Left kidney (tissue), 2 donors: ENCODE results near the gene LPO. TPM values are rescaled to one million over a fixed set of nuclear protein-coding genes. Genes with fewer than 3 reads are reported as not detected.

Experiments
- DNase-seq: peaks from one replicate; pipeline ENCODE4 v3.0.0-alpha.2; 2013
- polyA plus RNA-seq: library from polyadenylated mRNA; unstranded; fragments of 120-200 nt; gene quantifications from one replicate; pipeline ENCODE4 v1.2.1, GENCODE V29; 2013; ENCODE audit not compliant: insufficient read length

Gene LPO
- polyA plus RNA-seq, 1 donor = 0.17 TPM

DNA sequence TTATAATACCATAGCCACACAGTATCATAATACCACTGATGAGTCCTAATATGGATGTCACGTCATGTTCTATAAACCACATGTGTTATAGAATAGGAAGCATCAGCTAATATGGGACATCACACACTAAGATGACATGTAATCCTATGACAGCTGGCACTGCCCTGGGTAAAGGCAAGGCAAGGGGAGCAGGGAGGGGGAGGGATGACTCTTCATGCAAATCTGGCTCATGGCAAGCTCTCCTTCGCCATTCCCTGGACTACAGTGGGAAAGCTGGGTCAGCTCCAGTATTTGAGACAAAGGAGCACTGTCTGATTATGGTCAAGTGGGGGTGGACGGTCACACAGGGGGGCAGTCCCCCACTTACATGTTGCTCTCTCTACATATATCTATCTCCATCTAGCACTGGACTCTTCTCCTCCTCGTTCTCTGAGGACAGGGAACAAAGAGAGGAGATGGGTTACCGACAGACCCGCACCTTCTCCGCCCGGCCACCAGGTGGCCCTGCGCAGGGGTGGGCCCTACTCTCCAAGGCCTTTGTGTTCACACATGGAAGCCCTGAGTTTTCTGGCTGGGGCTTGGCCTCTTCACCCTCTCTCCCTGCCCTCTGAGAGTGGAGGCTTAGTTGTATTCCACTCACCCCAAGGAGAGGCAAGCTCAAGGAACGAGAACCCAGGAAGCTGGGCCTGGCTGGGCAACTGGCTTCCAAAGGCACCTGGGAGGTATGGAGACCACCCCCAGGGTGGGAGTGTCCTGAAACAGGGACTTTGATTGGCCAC lies 65.8 kb downstream of the LPO start:
- no peak for DNase-seq

DNA sequence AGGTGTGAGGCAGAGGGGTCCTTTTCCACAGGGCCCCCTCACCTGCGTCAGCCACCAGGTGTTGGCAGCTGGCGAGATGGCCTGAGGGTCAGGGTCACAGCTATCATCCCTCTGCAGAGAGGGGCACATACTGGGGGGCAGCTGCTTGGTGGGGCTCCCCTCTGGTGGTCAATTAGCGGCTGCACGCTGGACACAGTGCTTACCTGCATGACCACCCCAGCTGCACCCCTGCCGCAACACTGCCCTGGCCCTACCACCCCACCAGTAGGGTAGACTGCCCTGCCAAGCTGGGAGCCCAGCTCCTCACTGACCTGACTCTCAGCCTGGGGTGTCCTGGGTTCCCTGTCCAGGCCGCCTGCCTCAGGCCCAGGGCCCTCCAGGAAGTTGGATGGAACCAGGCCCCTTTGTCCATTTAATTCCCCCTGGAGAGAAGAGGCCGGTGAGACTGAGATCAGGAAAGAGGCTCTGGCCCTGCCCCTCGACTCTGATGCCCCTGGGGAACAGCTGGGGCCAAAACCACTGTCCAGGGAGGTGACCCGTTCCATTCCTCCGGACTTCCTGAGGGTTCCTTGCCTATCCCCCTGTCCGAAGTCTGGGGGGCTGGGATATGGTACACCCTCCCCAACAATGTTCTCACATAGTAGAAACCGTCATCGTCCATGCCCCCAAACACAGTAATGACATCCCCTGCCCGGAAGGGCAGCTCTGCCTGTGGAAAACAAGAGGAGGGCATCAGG lies 66.5 kb downstream of the LPO start:
- DNase-seq = no peak

DNA sequence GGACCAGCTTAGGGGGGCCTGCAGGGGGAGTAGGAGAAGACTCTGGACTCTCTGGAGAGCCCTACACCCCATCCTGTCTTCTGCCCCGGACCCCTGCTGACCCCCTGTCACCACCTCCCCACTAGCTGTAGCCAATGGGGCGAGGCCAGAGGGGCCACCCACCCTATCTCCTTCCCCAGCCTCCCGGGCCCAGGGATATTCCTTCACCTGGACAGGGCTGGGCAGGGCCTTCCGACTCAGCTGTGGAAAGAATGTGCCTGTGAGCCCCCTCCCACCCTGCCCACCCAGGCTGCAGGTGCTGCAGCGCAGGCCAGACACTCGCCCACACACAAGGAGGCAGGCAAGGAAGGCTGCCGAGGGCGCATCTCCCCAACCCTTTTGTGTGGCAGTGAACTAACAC lies 67.2 kb downstream of the LPO start:
- DNase-seq = no peak

DNA sequence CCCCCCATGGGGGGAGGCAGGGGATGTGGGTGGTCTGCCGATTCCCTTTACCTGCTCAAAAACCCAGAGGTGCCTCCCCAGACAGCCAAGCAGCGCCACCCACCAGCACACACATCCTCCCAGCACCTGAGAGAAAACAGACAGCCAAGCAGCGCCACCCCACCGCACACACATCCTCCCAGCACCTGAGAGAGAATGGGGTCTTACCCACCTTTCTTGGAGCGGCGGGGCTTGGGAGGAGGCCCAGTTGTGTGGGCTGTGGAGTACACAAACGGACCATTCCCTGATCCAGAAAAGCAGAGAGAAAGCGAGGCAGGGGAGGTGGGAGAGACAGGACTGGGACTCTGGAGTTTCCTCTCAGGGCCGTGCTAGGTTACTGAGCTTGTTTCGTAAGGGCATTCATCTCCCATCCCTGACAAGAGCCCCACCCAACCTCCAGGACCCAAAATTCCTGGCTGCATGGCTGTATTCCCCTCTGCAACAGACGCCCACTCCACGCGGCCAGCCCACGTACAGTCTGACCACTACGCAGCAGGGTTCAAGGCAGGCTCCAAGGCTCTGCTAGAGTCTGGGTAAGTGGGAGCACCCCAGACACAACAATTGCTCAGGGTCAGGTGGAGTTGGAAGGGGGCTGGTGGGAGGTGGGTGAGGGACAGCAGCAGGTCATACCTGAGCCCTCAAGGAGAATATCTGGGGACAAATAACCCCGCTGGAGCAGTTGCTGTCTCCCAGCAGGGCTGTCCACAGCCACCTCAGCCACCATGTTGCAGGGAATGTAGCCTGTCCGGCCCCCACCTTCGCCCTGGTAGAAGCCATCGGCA lies 68.0 kb downstream of the LPO start:
- DNase-seq = no peak

DNA sequence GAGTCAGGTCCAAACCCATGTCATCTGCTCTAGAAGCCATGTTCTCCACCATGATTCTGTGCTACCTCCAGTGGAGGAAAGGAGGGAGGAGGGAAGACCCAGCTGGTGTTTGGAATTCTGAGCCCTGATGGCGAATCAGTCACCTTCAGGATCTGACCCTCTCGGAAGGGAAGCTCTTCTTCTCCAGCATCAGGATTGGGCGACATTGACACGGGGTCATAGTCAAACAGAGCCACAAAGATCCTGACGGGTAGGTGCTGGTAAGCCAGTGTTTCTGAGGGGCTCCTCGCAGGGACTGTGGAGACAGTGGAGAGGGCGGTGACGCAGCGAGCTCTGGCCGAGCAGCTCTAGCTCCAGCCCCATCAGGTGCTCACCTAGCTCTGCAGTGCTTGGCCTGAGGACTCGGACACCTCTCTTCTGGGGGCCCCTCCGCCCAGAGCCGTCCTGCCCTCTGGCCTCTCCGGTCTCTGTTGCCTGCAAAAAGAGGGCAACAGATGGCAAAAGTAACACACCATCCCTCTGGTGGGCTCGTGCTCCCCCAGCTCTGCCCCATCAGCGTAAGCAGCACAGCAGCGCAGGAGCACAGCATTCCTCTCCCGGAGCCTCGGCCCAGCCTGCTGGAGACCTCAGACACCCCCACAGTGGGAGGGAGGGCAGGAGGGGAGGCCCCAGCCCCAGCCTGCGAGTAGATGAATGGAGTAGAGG lies 69.2 kb downstream of the LPO start:
- no peak for DNase-seq

DNA sequence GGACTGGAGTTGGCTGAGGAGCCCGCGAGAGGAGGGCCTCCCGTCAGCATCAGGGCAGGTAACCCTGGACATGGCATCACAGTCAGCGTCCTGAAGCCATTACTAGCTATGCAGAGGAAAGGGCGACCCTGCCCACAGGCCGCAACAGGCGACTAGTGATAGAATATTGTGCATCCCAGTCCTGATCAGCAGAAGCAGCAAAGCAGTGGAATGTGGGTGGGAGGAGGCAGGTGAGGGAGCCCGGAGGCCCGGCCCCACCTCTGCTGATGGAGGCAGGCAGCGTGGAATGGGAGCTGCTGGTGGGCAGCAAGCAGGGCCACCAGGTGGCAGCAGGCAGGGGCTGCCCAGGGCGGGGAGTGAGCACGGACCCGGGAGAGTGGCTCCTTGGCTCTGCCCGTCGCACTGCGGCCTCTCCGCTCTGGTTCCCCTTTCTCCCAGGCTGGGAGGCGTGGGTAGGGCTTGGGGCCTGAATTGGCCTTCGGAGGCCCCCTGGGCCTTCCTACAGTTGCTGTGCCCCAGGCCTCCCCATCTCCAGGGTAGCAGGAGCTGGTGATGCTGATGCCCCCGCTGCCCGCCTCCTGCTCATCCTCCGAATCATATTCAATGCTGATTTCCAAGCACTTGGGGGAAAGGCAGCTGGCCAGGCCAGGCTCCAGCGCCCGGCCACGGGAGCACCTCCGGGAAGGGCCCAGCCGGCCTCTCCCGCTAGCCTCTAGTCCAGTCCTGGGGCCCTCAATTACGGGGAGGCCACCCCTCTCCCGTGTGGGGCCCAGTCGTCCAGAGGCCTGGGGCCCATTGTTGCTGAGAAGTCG lies 70.0 kb downstream of the LPO start:
- no peak for DNase-seq

DNA sequence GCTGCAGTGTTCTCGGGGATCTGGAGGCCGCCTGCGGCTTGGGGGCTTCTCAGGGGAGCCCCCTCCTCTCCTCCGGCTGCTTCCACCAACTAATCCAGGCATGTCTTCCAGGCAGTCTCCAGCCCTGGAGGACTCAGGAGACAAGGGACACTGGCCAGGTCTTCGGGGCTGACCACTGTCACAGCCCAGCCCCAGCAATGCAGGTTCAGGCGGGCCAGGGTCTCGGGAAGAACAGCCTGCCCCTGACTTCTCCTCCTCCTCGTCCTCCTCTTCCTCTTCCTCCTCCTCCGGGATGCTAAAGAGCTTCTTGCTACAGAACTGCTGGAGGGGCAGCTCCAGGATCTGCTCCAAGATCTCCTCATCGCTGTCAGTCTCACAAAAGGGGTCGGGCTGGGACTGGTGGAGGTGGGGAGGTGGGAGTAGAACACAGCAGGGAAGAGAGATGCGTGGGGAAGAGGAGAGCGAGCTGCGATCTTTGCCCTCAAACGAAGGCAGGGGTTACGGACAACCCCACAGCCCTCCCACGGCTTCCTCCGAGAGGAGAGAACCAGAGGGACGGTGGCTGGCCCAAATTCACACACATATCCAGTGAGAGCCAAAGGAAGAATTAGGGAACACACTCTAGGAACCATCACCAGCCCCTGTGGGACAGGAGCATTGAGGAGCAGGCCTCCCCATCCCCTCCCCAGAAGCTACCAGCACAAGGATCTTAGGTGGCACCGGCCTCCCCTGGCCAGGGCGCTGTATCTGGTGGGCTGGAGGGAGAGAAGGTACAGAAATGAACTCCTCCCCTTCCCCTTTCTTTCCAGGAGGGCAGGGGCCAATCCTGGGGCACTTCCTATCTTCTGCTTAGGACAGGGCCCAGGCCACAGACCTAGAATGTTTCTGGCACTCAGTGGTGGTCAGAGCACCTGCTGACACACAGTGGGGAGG lies 70.9 kb downstream of the LPO start:
- no peak for DNase-seq

DNA sequence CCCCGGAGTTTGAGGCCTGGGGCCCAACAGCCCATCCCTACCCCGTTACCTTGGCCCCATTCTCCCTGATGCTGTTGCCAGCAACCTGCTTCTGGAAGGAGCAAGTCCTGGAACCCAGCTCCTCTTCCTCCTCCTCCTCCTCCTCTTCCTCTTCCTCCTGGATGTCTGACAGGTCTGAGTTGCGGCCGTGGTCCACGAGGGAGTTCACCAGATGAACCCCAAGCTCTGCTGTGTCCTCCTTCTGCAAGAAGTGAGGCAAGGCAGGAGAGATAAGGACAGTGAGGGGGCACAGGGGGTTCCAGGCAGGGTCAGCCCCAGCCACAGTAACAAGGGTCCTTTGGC lies 71.5 kb downstream of the LPO start:
- DNase-seq = no peak

DNA sequence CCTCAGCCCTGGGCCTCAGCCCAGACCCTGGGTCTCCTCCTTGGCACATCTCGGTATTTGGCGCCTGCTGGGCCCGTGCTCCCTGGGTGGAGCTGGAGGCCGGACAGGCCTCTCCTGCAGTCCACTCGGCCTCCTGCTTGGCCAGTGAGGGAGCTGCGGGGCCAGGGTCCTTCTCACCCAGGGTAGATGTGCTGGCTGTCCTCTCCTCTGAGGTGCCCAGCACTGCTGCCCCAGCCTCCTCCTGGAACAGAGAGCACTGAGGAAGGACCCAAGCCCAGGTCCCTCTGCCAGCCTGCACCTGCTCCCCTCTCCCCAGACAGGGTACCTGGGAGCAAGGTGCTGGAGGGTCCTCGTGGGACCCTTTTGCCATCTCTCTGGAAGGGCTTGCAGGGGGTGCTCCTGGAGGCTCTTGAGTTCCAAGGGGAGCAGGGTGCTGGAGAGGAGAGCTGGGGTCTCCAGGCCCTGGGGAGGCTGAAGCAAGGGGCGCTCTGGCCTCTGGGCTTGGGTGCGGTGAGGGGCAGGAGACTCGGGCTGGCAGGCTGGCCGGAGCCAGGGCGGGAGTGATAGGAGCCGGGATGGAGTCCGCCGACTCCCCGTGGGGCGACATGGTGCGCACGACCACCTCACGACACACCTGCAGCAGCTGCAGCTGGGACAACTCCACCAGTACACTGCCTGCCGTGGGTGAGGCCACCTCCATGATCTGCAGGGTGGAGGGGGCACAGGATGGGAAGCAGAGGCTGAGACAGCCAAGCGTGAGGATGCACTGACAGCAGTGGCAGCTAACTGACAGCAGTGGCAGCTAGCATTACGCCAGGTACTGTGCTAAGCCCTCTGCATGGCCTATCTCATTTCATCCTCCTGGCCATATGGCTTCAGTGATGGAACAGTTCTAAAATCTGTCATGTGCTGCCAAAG lies 72.4 kb downstream of the LPO start:
- DNase-seq = no peak

DNA sequence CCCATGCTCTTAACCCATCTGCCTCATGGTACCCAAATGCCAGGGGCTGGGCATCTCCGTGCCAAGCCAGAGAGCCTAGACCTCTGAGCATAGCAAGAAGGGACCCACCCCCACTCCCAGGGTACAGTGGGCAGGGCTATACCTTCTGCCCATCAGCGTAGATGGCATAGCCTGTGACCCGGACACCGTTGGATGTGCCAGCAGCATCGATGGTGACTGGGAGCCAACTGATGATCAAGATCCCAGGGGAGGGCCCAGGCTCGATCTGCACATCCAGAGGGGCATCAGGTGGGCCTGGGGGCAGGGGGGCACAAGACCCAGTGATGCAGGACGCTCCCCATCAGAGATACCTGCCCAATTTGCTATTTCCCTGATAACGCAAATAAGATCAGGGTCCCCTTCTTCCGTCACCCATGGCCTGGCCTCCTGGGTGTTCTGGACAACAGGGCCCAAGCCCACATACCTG lies 73.1 kb downstream of the LPO start:
- DNase-seq = no peak

DNA sequence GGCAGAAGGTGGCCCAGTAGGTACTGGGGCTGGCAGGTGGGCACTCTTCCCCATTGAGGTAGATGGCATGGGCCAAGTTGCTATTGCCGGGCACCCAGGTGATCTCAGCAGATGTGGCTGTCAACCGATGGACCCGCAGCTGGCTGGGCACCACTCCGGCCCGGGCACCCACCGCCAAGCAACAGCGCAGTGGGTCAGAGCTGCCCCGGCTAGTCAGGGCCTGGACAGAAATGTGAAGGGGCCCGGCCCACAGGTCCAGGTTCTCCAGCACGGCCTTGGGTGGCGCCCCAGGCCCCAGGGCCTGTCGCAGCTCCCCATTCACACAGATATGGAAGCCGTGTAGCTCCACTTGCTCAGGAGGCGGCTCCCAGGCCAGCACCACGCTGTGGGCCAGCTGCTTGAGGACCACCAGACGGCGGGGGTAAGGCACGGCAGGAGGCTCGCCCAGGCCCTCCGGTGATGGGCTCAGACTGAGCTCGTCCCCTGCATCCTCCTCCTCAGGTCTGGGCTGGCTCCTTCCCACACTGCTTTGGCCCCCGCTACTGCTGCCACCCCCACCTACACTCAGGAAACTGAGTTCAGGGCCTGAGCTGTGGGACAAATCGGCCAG lies 73.7 kb downstream of the LPO start:
- no peak for DNase-seq

DNA sequence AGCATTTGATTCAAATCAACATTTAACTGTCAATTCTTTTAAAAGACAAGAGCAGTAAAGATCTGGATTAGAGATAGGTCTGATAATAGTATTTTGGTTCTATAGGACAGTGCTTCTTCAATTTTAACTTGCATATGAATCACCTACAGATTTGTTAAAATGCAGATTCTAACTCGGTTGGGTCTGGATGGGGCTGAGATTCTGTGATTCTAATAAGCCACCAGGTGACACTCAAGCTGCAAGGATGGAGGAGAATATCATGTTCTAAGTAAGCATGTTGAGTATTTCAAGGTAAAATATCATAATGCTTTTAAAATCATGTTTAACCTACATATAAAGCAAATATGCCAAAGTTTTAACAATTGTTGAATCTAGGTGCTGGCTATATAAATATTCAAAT lies 74.4 kb downstream of the LPO start:
- DNase-seq = no peak

DNA sequence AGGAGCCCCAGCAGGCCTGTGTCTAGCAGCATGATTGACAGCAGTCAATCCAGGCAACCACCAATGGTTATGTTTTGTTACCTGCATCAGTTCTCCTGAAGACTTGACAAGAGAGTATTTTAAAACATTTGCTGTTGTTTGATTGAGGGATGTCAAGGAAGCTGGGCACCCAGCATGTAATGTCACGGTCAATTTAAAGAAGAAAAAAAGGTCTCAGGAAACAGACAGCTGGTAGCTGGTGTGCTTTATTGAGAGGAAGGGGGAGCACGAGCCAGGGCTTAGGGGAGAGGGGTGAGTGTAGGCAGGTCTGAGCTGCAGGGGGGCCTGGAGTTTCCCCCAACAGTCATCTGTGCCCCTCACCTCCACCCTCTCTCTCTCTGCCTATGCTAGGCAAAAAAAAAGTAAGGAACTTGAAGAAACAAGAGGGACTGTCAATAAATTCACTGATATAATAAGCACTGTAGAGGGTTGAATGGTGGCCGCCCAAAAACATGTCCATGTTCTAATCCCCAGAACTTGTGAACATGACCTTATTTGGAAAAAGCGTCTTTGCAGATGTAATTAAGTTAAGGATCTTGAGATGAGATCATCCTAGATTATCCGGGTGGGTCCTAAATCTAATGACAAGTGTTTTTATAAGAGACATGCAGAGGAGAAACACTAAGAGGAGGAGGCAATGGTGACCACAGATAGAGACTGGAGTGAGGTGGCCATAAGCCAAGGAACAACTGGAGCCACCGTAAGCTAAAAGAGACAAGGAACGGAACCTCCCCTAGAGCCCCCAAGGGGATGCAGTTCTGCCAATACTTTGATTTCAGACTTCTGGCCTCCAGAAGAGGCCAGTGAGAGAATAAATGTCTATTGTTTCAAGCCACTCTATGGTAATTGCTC lies 75.7 kb downstream of the LPO start:
- DNase-seq = no peak

DNA sequence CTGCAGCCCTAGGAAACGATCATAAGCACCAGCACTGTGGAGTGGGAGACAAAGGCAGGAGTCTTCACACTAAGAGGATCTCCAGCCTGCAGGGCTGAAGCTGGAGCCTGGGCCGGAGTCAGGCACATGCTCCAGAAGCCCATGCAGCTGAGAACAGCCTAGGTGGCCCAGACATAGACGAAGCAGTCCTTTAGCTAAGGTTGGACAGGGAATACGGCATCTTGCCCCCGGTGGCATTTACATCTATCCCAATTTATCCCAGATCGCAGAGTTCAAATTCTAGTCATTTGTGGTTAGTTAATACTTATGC lies 76.3 kb downstream of the LPO start:
- DNase-seq = no peak

DNA sequence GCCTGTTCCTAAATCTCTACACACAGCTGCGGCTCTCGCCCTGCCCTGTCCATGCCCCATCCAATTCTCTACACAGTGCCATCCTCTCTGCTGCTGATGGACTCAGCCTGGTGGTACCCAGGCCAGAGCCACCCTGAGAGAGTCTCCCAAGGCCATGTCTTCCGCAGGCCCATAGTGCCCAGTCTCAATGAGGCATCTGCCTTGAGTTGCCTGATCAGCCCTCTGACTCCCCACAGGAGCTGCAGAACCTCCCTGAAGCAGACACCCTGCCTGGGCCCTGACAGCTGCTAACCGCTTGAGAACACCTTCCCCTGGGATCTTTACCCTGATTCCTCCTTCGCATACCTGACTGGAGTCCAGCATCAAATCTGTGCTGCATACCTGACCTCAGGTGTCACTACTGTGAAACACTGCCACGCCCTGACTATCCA lies 76.9 kb downstream of the LPO start:
- DNase-seq = no peak

DNA sequence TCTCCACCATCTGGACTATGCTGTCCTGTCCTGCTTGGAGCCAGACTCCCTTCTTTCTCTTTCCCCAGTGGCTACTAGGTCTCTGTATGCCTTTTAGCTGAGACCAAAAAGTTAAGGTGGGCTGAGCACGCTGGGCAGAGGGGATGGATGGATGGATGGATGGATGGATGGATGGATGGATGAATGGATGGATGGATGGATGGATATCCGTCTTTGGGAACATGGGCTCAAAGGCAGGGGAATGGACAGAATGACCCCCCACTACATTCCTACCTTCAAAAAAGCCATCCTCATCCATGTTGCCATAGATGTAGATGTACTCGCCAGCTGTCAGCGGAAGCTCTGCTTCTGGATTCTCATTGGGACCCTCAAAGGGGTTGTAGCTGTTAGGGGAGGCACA lies 77.4 kb downstream of the LPO start:
- no peak for DNase-seq

DNA sequence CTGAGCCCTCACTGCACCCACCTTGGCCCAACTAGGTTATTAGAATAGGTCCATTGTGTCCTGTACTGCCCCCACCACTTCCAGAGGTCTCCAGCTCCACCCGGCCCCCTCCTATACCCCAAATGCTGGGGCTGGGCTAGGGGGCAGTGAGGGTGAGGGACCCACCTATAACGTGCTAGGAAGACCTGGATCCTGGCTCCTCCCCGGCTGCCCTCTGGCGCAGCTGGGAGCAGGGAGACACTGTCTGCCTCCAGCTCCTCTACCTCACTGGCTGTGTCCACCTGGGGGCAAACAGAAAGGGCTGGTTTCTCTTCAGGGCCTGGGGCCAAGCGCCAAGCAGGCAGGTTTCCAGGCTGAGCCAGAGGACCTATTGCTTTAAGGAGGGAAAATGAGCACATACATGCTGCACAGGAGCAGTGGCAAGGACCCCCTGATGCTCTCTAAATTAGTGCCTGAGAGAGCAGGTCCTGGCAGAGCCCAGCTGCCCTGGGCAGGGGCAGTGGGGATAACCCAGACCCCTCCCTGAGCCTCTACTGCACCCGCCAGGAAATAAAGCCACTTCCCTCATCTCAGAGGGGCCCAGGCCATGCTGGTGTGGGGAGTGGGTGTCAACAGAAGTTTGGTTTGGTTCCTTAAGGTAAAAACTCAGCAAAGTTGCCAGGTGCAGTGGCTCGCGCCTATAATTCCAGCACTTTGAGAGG lies 78.0 kb downstream of the LPO start:
- DNase-seq = no peak
